IPS-18c (cell line): ENCODE results near the gene KLC1.

ENCODE experiments used
- H3K4me3 ChIP-seq: 2 replicates; pipeline ENCODE4 v1.7.0; 2013; ENCODE audit warnings: low read depth, mild to moderate bottlenecking, low read length, moderate library complexity; ENCODE audit not compliant: insufficient read depth
- H3K9me3 ChIP-seq: one replicate; pipeline ENCODE4 v1.6.1; 2013; ENCODE audit warnings: mild to moderate bottlenecking, low read length, moderate library complexity; ENCODE audit not compliant: control insufficient read depth, insufficient read depth

The KLC1 gene

GRCh38 chr14:103716899-103717411 is 87.9 kb downstream of the KLC1 start:
- Histone ChIP-seq H3K9me3 (no peaks in the 10 kb centered on the region), H3K4me3 (peak overlapping the region; percentile 73; the same call in 1 of the 2 replicates)

DNA sequence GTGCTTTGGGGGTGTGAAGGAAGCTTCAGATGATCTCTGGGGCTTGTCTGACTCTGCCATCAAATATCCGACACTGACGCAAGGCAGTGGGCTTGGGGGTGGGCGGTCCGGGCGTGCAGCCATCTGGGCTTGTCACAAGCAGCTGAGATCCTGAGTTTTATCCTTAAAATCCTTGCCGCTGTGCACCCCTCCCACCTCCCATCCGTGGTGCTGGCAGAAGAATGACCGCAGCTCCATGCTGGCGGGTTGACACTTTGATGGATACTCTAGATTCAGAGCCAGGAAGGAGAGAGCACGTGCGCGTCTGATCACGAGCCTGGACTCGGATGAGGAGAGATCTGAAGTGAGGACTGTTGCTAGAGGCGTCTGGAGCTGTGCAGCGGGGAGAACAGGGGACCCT is 89.6 kb downstream of the KLC1 start:
- H3K4me3 ChIP-seq: no peak overlapping the region
- H3K9me3 ChIP-seq: no peaks in the 10 kb centered on the region

DNA sequence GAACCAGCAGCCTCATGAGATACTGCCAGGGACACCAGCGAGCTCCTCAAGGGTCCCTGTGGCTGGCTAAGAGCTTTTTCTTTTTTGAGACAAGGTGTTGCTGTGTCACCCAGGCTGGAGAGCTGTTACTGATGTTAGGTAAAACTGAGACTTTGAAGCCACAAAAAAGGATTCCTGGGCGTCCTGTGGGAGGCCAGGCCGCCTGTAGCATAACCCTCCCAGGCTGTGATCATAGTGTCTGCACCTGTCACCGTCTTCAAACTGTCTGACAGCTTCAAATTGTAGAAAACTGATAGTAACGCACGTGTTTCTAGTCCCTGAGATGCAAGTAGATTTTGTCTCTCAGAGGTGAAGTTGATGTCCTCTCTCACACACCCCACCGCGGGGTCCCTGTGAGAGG is 90.7 kb downstream of the KLC1 start:
- Histone ChIP-seq H3K9me3 (peaks cover 2% of the 10 kb centered on the region), H3K4me3 (no peak overlapping the region)

DNA sequence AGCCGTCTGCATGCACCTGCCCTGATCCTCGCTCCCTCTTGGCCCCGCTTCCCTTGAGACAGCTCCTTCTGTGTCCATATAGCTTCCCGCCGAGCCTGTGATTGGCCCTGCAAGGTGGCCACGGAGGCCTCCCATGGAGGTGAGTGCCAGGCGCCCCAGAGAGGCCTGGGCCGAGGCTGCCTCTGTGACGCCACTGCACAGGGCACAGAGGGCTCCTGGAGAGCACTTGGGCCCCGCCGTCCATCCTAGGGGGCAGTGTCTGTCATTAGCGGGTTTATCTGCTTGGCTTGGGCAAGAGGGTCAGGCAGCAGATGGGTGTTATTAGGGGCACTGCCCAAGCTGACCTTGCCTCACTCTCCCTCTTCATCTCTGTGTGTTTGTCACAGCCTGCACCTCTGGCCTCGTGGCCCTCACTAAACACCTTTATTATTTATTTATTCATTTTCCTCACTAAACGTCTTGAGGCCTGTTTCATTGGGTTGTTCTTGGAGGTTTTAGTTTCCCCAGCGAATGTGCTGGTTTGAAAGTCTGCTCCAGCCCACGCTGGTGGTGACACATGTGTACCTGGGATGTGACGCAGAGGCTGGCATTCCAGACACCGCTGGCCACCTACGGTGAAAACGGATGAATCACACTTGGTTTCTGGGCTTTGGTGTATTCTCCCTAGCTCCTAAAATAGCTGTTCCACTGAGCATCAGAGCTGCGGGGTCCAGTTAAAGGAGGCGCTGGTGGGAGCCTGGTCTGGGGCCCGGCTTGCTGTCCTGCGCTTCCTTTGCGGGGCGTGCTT is 92.5 kb downstream of the KLC1 start:
- Histone ChIP-seq H3K4me3 (no peak overlapping the region), H3K9me3 (peaks cover 2% of the 10 kb centered on the region)

GRCh38 chr14:103723748-103724081 is 94.7 kb downstream of the KLC1 start:
- H3K9me3 ChIP-seq: peaks cover 2% of the 10 kb centered on the region
- H3K4me3 ChIP-seq: no peak overlapping the region

DNA sequence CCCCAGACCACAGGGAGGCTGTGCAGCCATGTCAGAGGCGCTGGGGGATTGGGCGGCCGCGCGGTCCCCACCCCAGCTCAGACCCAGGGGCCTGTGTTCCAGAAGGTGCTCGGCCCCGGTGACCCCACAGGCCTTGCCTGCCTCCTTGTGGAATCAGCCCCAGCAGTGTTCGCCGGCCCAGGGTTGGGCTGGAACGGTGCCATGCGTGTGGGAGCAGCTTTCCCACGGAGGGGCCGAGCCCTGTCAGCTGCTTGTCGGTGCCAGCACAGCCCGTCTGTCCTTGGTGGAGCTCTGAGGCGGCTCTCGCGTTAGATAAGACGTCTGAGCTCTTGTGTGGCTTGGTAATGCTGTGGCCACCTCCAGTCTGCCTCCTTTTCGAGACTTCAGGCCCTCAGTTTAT is 95.1 kb downstream of the KLC1 start:
- Histone ChIP-seq H3K4me3 (no peak overlapping the region), H3K9me3 (peaks cover 2% of the 10 kb centered on the region)

DNA sequence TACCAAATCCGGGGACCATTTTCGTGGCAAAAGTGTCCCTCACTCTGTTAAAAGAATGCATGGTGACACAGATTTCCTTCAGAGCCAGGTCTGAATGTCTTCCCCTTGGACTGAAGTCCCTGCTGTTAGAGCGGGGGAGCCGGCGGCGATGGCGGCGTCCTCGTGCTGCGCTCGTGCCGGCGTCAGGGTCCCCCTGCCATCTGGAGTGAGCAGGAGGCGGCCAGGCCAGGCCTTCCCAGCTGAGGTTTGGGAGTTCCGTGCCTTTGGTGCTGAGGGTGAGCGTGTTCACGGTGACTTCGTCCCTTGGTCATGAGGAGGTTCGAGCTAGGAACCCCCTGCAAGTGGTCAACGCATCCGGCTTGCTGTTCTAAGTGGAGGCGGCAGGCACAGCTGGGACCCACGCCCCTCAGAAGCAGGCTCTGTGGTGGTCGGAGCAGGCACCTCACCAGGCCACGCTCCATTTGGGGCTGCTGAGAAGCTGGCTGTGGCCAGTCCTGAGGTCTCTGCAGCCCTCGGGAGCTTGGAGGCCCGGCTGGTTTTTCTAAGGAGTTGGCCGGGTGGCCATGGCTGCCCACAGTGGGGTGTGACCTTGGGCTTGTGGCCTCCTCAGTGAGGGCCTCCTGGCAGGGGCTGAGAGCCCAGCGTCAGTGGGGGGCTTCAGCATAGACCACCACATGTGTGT is 96.1 kb downstream of the KLC1 start:
- H3K9me3 ChIP-seq: peaks cover 2% of the 10 kb centered on the region
- no peak overlapping the region for H3K4me3 ChIP-seq

DNA sequence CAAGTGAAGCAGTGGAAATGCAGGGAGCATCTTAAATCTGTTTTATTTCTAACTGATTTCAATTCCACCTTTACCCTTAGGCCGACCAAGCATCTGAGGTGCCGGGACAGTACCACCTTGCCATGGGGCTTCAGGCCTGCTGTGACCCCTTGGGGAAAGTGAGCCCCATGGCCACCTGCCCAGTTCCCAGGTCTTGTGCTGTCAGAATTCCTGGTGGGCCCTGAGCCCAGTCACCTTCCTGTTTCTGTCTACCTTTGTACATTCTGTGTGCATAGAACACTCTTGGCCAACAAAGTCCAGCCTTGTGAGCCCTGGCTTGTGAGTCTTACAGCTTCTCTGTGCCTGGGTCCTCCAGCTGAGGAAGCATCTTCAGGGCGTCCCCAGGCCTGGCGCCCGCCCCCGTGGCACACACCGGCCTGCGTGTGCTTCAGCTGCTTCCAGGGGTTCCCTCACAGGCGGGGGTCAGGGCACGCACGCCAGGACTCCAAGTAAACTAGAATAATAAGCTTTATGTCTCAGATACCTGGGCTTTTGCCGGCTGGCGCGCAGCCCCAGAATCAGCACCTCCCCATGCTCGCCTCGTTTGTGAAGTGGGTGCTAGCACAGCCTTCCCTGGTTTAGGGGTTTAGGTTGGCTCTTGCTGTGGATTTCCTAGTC is 96.9 kb downstream of the KLC1 start:
- Histone ChIP-seq H3K4me3 (no peak overlapping the region), H3K9me3 (peaks cover 2% of the 10 kb centered on the region)

DNA sequence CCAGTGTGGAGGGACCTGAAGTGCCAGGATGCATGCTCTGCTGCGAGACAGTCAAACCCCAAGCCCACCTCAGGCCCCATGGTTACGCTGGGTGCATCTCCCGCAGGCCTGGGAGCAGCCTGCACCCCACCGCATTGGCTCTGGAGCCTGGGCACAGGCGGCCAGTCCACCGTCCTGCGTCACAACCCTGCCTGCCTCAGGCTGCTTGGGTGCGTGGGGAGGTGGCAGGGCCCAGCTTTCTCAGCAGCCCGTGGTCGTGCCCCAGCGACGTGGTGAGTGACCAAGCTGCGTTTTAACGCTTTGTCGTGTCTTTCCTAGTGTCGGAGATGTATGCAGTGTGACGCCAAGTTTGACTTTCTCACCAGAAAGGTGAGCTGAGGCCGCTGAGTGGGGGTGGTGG is 97.5 kb downstream of the KLC1 start:
- no peak overlapping the region for H3K4me3 ChIP-seq
- peaks cover 2% of the 10 kb centered on the region for H3K9me3 ChIP-seq

DNA sequence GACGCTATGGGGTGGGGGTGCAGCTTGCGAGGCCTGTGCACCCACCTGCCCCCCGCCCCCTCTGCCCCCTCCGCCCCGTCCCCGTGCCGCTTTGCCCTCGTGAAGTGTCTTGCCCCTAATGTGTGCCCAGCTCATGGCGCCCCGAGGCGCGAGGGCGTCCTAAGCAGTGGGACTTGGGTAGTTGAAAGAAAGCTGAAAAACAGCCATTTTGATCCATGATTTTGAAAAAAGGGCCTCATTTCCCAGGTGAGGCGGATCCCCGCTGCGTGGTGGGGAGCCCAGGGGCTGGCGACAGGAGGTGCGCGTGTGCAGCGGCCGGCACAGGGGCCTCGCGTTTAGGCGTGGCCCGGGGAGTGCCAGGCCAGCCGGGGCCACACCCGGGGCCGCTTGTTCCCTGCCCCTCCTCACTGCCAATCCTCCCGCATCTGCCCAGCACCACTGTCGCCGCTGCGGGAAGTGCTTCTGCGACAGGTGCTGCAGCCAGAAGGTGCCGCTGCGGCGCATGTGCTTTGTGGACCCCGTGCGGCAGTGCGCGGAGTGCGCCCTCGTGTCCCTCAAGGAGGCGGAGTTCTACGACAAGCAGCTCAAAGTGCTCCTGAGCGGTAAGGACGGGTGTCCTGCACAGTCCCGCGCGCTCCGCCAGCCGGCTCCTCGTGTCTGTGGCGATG is 98.4 kb downstream of the KLC1 start:
- Histone ChIP-seq H3K4me3 (no peak overlapping the region), H3K9me3 (peaks cover 2% of the 10 kb centered on the region)

GRCh38 chr14:103728141-103728540 is 99.1 kb downstream of the KLC1 start:
- Histone ChIP-seq H3K4me3 (no peak overlapping the region), H3K9me3 (peaks cover 2% of the 10 kb centered on the region)

- Histone ChIP-seq H3K9me3 (peaks cover 2% of the 10 kb centered on the region), H3K4me3 (no peak overlapping the region)
Measured at GRCh38 chr14:103728721-103729120, 99.7 kb downstream of the KLC1 start.

GRCh38 chr14:103729496-103730448 is 100.8 kb downstream of the KLC1 start:
- Histone ChIP-seq H3K4me3 (no peak overlapping the region), H3K9me3 (peaks cover under 1% of the 10 kb centered on the region)

DNA sequence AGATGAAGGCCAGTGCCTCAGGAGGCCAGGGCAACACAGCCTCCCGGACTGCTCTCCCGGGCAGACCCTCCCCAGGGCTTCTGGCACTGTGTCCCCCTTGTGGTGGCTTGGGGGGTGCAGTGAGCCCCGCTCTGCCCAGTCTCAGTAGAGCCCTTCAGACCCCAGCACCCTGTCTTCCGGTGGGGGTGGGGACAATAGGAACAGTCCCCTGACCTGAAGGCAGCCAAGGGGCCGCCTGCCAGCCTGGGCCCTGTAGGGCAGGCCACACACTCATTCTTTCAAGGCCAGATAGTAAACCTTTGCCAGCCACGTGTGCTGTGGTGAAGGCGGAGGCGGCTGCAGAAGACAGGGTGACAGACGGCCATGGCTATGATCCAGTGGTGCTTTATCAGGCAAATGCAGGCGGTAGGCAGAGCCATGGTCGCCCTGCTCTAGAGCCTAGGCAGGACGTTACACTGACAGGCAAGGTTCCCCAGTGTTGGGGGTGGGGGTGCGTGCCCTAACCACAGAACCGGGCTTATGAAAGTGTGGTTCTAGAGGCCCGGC is 101.6 kb downstream of the KLC1 start:
- no peaks in the 10 kb centered on the region for H3K9me3 ChIP-seq
- H3K4me3 ChIP-seq: no peak overlapping the region

- H3K4me3 ChIP-seq: no peak overlapping the region
- H3K9me3 ChIP-seq: no peaks in the 10 kb centered on the region
Measured at GRCh38 chr14:103731481-103731880, 102.5 kb downstream of the KLC1 start.
